BE2C (cell line): ENCODE measurements around the gene PTPRD.

Experiments used
- DNase-seq: peaks from one replicate; pipeline ENCODE4 v3.0.0-alpha.2; 2020
- H3K27me3 ChIP-seq: fragments of 250-450 bp; sonication (Bioruptor Pico); 2 replicates; pipeline ENCODE4 v1.5.1; 2020; ENCODE audit warnings: mild to moderate bottlenecking
- H3K36me3 ChIP-seq: fragments of 250-450 bp; sonication (Bioruptor Pico); 2 replicates; pipeline ENCODE4 v1.5.1; 2020; ENCODE audit warnings: mild to moderate bottlenecking
- H3K4me1 ChIP-seq: fragments of 250-450 bp; sonication (Bioruptor Pico); 2 replicates; pipeline ENCODE4 v1.5.1; 2020
- H3K4me3 ChIP-seq: 2 replicates; pipeline ENCODE4 v1.5.1; 2011; ENCODE audit warnings: low read depth, low read length
- H3K9me3 ChIP-seq: fragments of 250-450 bp; sonication (Bioruptor Pico); 2 replicates; pipeline ENCODE4 v1.5.1; 2020
- CTCF ChIP-seq: IDR thresholded peaks from 2 replicates; pipeline ENCODE4 v1.5.1; 2012; ENCODE audit warnings: mild to moderate bottlenecking, low read depth, low read length

The PTPRD gene

DNA sequence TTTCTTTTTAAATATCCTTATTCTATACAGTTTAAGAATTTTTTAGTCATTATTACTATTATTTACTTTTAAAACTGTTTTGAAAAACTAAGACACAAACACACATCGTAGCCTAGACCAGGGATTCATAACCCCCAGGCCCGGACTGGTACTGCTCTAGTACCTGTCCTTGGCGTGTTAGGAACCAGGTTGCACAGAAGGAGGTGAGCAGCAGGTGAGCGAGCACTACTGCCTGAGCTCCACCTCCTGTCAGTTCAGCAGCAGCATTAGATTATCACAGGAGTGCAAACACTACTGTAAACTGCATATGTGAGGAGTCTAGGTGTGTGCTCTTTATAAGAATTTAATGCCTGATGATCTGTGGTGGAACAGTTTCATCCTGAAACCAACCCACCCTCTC lies 357.0 kb downstream of the PTPRD start:
- Histone ChIP-seq H3K27me3 (no peaks in the 10 kb centered on the region), H3K4me1 (no peaks in the 10 kb centered on the region), H3K4me3 (no peak overlapping the region), H3K9me3 (no peaks in the 10 kb centered on the region), H3K36me3 (no peaks in the 10 kb centered on the region)
- DNase-seq: no peak
- TF ChIP-seq CTCF: no peak

GRCh38 chr9:10254338-10254737 lies 358.5 kb downstream of the PTPRD start:
- H3K9me3 ChIP-seq: no peaks in the 10 kb centered on the region

DNA sequence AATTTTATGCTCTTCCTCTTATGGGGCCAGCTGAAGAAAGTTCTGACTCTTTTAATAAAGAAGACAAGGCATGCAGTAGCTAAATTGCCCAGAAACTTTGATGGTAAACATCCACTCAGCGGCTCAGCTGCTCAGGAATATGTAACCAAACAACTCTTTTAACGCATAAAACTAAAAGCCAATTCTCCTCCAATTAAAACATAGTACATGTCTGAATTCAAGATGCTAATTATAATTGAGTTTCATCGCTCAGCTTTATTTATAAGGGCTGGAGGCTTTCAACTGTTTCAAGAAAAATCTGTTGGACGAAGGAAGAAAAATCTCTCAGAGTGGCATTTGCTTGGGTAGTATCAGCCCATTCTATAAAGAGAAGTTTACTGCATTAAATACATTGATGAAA lies 359.5 kb downstream of the PTPRD start:
- no peak for TF ChIP-seq CTCF
- no peak for DNase-seq
- Histone ChIP-seq H3K27me3 (no peaks in the 10 kb centered on the region), H3K4me3 (no peak overlapping the region), H3K4me1 (no peaks in the 10 kb centered on the region), H3K9me3 (no peaks in the 10 kb centered on the region), H3K36me3 (no peaks in the 10 kb centered on the region)

More at GRCh38 chr9:10254338-10254737, 358.5 kb downstream of the PTPRD start:
- no peak overlapping the region for H3K4me3 ChIP-seq
- no peaks in the 10 kb centered on the region for H3K4me1 ChIP-seq
- no peak for TF ChIP-seq CTCF
- no peaks in the 10 kb centered on the region for H3K27me3 ChIP-seq
- DNase-seq: no peak
- no peaks in the 10 kb centered on the region for H3K36me3 ChIP-seq

DNA sequence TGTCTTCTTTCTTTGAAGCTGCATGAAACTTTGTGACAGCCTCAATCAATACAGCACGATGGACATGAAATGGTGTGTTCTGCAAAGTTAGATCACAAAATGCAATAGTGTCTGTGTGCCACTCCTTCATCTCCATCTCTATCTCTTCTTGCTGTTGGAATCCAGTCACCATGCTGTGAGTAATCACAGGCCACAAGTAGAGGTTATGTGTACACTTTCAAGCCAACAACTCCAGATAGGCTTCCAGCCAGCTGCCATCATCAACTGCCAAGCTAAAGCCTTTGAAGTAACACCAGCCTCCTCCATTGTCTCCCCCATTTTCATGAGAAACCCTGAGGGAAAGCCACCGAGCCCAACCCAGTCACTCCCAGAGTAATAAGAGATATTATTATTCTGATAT lies 360.6 kb downstream of the PTPRD start:
- Histone ChIP-seq H3K4me3 (no peak overlapping the region), H3K9me3 (no peaks in the 10 kb centered on the region), H3K4me1 (no peaks in the 10 kb centered on the region), H3K27me3 (no peaks in the 10 kb centered on the region), H3K36me3 (no peaks in the 10 kb centered on the region)
- TF ChIP-seq CTCF: no peak
- no peak for DNase-seq

- Histone ChIP-seq H3K27me3 (no peaks in the 10 kb centered on the region), H3K9me3 (no peaks in the 10 kb centered on the region), H3K4me1 (no peaks in the 10 kb centered on the region), H3K36me3 (no peaks in the 10 kb centered on the region), H3K4me3 (no peak overlapping the region)
- no peak for TF ChIP-seq CTCF
- DNase-seq: no peak
Observed at GRCh38 chr9:10251490-10251889, 361.3 kb downstream of the PTPRD start.

DNA sequence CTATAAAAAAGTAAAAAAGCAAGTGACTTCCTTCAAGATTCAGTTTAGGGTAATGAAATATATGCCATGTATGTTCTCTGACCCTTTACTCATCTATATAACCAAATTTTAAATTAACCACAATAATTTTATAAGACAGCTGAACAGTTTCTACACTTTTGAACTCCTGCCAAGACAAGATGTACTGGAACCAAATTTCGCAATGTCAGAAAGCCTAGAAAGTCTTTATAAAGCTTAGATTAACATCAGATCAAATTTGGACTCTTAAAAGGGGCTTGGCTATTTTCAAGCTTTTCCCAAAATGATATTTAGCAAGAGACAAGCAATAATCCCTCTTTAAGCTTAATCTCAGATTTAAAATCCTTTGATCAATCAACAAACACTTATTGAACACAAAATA lies 362.6 kb downstream of the PTPRD start:
- Histone ChIP-seq H3K27me3 (no peaks in the 10 kb centered on the region), H3K36me3 (no peaks in the 10 kb centered on the region), H3K4me3 (no peak overlapping the region), H3K4me1 (no peaks in the 10 kb centered on the region), H3K9me3 (no peaks in the 10 kb centered on the region)
- DNase-seq: no peak
- TF ChIP-seq CTCF: no peak
